Activated CD4-positive, CD25-positive, alpha-beta regulatory T cell treated with anti-CD3 and anti-CD28 coated beads, Interleukin-2, amount 50 U/mL, for 24 hours (primary cell): ENCODE measurements around the gene ETFBKMT.
A peak's percentile ranks its signal among the peaks of the same experiment; 100 is the strongest.

Experiments used
- ATAC-seq, 2 donors: fragments of 150-1000 bp; cut with Tn5 transposase; one replicate each; pipeline ENCODE4 v1.10.0; 2021; ENCODE audit warnings: mild to moderate bottlenecking in 1 of 2, moderate library complexity in 1 of 2

ETFBKMT gene, protein sequence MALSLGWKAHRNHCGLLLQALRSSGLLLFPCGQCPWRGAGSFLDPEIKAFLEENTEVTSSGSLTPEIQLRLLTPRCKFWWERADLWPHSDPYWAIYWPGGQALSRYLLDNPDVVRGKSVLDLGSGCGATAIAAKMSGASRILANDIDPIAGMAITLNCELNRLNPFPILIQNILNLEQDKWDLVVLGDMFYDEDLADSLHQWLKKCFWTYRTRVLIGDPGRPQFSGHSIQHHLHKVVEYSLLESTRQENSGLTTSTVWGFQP

DNA sequence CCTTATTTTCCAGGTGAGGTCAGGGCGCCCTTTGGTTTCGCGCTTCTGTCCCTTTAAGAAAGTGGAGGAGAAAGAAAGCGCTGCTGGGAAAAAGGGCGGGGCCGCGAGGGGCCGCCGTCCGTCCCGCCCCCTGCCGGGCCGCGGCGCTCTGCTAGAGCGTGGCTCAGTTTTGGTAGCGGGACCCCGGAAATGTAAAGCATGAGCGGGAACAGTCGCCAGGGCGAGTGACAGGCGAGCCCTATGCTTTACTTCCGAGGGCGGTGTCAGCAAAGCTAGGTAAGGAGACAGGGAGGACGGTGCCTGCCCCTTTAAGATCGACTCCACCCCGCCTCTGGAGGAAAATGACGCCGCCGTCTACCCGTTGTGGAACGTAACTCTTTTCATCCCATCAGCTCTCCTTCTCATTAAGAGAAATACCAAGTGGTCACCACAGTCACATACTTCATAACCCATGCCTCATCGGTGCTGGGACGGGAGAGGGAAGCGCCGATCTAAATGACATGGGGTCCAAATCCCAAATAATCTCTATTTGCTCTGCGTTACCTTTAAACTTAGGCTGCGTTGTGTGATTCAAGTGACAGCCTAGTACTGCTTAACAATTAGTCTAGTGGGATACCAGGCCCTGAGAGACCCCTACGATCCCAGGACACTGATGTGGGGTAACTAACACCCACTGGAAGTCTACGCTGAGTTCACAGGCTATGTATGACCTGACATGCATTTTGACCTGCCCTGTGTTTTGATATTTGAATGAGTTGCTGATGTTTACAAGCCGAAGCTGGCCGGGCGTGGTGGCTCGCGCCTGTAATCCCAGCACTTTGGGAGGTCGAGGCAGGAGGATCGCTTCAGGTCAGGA lies at the start of gene ETFBKMT:
Gene ETFBKMT (plus strand): TSS at position 602 of the 856 bp plus-strand sequence. CDS start 2,266 bp downstream, outside the sequence.
- peak; percentile 99 to 100 for ATAC-seq

DNA sequence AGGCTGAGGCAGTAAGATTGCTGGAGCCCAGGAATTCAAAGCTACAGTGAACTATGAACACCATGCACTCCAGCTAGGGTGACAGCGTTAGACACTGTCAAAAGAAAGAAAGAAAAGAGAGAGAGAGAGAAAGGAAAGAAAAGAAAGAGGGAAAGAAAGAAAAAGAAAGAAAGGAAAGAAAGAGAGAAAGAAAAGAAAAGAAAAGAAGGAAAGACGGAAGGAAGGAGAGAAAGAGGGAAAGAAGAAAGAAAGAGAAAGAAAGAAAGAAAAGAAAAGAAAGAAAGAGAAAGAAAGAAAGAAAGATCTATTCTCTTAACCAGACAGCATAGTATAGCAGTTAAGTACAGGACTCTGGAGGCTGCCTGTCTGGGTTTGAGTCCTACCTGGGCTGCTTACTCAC lies 46.7 kb upstream of the ETFBKMT start:
- ATAC-seq, result no peak

DNA sequence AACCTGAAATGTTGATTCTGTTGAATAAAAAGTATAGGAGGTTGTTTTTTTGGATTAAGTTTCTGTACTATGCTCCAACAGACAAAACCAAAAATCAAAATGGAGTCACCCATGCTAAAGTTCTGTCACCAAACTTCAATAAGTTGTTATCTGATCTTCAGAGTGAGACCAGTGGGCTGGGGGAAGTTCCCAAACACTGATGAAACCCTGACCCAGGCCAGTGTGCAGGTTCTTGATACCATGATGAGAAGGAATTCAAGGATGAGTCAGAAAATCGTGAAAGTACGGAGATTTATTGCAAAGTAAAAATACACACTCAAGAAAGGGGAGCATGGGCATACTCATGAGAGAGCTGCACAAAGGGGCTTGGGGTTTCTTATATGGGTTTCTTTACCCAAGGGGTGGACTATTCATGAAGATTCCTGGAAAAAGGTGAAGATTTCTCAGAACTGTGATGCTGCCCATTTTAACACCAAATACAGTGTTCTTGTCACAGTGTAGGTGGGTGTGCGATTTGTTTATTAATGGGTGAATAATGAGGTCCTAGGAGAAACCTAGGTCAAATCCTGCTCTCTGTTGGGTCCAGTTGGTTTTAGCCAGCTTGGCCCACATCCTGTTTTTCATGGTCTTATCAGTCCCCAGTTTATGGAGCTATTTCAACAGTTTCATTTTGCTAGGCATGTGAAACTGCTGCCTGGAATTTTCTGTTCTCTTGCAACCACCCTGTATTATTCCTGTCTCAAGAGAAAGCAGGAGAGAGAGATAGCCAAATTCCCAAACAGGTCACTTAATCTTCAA lies 41.1 kb upstream of the ETFBKMT start:
- no peak for ATAC-seq

DNA sequence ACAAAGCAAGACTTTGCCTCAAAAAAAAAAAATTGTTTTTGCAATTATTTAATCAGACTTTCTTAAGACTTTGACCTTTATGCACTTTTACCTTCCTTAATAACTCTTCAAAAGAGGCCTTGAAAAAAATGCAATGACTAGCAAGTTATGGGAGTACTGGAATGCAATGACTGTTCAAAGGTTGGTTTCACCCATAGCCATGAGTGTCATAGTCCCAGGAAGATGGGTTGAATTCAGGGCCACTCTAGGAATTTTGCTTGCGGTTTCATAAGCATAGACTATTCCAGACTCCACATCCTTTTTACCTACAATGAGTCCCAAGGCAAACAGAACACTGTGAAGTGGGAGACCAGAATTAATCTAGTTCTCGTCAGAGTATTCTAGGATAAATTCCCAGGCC lies 39.2 kb upstream of the ETFBKMT start:
- ATAC-seq, result no peak

DNA sequence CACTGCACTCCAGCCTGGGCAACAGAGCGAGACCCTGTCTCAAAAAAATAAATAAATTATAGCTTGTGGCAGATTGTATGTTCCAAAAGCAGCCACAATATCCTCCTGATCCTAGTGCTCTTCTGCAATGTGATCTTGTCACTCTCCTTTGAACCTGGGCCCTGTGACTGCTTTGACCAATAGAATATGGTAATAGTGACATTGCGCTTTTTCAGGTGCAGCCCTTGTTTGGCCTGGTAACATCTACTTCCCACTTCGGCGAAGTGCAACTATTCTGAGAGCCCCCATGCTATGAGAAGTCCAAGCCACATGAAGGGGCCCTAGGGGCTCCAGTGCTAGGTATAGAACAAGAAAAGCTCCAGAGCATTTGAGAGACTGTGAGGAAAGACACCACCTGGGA lies 37.5 kb upstream of the ETFBKMT start:
- no peak for ATAC-seq

DNA sequence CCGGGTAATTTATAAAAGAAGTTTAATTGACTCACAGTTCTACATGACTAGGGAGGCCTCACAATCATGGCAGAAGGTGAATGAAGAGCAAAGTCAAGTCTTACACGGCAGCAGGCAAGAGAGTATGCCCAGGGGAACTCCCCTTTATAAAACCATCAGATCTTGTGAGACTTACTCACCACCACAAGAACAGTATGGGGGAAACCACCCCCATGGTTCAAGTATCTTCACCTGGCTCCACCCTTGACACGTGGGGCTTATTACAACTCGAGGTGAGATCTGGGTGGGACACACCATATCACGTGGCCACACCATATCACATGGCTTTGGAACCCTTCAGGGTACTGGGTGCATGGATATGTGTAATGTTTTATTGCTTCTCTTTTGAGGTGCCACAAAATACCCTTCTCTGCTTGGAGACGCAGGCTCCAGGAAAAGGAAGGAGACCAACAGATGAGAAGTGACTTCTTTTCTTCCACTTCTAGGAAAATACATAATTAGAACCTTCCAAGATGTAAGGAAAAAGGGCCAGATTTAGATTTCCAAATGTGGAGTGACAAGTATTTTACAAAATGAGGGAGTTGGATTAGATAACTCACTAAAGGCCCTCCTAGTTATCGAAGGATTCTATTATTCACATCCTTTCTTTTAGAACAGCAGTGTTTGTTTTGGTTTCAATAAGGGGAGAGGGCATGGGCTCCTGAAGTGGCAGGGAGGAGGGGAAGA lies 33.1 kb upstream of the ETFBKMT start:
- peak; percentile 56 to 58 for ATAC-seq

DNA sequence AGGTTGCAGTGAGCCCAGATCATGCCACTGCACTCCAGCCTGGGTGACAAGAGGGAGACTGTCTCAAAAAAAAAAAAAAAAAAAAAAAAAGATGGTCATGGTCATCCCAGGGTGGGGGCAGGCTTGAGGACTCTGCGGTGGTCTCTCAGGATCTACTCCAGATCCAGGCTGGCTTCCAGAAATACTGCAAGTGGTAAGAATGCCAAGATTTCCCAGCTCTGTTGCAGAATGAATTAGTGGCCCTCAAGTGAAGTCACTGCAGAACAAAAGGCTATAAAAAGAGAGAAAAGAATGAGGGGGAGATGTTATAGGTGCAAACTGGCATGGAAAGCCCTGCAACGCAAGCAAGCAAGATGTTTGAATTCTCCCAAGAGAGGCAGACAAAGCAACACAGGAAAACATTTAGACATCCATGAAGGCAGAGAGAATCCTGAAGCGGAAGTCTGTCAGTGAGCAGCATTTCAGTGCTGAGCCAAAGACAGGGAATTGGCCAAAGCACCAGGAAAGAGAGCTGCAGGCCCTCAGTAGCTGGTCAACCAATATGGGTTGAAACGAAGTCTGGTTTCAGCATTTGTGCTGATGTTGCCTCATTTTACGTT lies 31.9 kb upstream of the ETFBKMT start:
- no peak for ATAC-seq

DNA sequence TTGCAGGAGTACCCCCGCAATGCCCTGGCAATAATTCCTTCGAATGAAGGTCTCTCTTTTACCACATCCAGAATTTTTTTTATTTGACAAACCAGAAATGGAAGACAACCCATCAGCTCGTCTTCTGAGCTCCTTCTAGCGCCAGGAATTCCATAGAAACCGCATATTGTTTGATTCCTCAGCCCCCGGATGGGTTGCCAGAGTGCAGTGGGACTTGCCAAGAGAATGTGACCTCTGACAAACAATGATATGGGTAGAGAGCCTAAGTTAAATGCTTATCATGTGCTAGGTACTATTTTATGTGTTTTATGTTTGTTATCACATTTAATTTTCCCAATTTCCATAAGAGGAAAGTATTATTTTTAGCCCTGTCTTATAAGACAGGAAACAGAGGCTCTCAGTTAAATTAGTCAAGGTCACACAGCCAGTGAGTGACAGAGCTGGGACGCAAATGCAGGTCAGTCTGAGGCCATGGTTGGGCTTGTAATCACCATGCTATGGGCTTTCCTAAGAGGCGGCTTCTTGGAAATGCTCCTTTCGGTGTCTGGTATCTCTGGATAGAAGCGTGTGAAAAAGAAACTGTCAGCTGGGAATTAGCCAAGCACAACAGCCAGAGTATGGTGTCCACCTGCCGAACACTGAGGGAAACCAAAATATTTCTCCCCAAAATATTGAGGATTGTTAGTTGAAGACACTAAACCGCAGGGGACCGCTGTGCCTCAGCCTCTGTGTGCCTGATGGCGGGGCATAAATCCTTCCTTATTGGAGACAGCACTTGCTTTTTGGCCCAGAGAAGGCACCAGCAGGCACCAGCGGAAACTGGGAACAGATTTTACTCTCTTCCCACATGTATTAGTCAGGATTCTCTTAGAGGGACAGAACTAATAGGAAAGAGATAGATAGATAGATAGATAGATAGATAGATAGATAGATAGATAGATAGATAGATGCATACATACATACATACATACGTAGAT lies 29.4 kb upstream of the ETFBKMT start:
- no peak for ATAC-seq

DNA sequence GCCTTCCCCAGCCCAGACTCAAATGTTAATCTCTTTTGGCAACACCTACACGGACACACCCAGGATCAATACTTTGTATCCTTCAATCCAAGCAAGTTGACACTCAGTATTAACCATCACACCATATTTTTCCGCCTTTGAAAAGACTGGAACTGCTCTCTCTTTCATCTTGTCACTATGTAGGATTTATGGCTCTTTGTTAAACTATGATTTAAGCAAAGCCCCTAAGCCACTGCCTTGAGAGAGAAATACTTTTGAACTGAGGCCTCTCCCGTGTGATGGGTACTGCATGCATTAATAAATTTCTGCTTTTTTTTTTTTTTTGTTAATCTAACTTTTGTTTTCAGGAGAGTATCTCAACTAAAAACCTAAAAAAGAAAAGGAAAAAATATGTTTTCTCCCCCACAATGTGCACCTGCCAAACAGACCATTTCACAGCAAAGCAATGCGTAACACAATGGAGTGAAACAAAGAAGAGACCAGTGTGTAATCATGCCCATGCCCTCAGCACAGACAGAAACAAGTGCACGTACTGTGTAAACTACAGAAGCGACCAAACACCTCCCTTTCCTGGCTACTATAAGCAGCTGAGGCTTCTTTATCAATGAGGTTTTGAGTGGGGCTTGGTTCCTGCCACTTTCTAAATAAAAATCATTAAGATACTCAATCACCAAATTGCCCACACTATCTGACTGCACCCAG lies 28.3 kb upstream of the ETFBKMT start:
- ATAC-seq, result no peak

DNA sequence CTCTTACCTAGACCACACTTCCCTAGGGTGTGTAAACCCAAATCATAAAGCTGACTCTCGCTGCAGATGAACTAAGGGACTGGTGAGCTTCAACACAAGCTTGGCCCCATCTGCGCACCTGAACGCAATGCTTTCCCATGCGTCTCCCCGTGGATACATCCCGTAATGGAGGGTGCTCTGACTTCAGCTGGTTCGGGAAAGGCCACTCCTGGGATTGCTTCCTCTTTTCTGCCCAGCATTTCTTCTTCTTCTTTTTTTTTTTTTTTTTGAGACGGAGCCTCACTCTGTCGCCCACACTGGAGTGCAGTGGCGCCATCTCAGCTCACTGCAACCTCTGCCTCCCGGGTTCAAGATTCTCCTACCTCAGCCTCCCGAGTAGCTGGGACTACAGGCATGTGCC lies 27.7 kb upstream of the ETFBKMT start:
- no peak for ATAC-seq

DNA sequence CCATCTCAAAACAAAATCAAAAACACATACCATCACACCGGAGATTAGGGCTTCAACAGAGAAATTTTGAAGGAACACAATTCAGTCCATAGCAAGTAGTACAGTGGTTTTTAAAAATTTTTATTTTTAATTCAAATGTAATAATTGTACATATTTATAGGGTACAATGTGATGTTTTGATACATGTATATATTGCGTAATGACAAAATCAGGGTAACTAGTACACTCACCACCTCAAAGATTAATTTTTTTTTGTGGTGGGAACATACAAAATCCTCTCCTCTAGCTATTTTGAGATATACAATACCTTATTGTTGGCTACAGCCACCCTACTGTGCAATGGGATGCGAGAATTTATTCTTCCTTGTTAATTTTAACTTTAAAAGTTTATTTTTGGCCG lies 26.0 kb upstream of the ETFBKMT start:
- ATAC-seq, result no peak

DNA sequence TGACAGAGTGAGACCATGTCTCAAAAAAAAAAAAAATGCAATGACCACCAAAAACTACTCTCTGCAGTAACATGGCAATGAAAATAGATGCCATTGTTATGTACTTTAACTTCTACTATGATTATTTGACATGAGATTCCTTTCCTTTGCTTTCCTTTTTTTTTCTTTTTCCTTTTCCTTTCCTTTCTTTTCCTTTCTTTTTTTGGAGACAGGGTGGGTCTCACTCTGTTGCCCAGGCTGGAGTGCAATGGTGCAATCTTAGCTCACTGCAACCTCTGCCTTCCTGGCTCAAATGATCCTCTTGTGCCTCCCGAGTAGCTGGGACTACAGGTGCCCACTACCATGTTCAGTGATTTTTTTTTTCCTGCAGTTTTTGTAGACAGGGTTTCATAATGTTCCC lies 24.9 kb upstream of the ETFBKMT start:
- no peak for ATAC-seq

DNA sequence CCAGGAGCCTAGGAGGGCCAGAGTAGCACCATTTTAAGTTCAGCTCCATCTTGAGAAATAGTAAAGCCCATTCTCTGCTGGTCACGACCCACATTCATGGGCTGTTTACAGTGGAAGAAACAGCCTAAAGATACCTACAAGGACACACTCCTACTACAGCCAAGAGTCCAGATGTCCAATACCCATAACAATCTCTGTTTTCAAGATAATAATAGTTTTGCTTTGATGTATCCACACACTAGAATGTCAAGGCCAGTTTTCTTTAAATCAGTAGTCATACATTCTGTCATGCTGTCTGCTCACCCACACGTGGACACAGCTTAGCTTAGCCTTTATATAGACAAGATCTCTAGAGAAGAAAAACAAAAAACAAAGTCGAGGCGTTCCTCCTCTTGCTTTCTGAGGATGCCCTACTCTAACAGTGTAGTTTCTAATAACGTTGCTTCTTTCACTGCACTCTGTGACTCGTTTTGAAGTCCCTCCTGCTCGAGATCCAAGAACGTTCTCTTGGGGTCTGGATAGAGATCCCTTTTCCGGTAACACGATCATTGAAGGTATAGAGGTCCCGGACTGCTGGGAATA lies 17.9 kb upstream of the ETFBKMT start:
- no peak for ATAC-seq

DNA sequence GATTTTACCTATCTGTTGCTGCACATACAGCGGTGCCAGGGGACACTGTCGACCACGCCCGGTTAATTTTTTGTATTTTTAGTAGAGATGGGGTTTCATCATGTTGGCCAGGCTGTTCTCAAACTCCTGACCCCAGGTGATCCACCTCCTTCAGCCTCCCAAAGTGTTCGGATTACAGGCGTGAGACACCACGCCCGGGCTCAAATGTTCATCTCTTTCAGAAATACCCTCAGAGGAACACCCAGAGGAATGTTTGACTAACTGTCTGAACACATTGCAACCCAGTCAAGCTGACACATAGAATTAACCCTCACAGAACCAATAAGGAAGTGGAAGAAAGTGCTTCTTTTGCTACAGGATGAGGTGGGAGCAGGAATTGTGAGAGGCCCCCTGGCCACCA lies 15.0 kb upstream of the ETFBKMT start:
- ATAC-seq, result no peak

DNA sequence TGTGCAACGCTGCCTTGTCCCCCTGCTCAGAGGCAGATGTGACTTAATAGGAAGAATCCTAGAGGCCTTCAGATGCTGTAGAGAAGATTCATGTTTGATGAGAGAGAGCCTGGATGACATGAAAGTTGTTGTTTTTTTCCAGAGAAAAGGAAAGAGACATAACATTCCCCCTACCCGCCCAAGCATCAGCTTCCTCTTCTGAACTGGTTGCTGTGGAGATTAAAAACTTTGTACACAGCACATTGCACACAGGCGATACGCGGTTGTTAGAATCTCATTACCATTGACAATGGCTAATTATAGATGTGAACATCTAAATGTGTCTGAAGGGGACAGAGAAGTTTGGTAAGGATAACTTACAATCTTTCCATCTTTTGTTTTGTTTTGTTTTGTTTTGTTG lies 13.6 kb upstream of the ETFBKMT start:
- no peak for ATAC-seq

DNA sequence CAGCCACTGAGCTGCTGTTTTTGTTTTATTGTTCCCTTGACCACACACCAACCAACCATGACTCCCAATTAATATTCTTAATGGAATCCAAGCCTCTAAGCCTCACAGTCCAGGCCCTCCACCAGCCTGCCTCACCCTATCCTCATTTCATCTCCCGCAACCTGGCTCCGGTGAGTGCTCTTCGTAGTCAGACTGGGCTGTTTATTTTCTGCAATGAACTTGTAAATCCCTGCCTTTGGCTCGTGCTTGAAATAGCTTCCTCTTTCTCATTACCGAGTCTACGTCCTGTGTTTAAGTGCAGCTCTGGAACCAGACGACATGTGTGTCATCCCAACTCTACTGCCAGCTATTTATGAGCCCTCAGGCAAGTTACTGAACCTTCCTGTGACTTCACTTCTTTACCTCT lies 12.4 kb upstream of the ETFBKMT start:
- no peak for ATAC-seq

DNA sequence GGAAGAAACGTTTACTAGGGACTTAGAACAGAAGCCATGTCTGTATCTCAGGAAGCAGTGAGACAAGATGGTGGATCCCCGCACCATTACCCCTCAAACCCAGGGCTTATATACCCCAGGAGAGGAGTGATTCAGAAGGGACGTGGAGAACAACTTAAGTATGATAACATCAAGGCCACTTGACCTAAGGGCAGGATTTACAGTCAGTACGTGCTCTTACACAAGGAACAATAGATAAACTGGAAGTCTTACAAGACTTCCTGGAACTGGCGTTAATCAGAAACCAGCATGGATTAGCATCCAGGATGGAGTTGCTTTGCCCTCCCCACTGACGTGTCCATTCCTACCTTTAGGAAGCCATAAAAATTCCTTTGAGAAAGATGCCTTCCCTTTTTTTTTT lies 8.6 kb upstream of the ETFBKMT start:
- no peak for ATAC-seq

DNA sequence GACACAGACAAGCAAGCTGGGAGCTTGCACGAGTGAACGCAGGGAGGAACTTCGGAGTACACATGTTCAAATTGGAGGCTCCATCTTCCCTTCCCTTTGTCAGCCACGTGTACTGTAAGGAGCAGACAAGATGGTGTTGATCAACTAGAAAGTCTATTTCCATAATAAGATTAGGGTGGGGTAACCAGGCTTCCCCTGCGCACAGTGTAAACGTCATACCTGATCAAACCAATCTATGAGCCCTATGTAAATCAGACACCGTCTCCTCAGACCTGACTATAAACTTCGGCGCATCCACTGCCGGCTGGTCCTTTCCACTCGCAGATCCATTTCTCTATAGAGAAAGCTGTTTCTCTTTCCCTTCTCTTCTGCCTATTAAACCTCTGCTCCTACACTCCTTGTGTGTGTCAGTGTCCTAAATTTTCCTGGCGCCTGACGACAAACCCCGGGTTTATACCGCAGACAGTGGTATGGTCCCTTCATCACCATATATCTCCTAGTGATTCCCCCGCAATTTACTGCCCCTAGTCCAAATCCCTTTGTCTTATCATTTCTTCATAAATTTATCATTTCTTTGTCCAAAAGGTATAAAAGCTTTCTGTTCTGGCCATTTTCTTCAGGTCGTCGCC lies 7.5 kb upstream of the ETFBKMT start:
- no peak for ATAC-seq

DNA sequence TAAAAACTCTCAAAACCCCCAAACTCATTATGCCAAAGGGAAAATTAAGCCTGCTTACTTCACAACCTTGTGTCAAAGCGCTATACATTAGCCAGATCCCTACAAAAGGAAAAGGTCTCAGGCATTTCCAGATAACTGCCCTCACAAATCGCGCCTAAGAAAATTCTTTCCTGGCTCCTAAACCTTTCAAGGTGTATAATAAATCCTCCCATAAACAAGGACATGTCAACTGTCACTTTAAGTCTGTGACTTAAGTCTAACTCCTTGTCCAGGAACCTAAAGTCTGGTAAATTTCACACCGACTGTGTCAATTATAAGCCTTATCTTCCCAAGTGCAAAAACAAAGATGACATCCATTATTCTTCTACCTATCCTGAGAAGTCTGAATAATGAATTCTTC lies 4.3 kb upstream of the ETFBKMT start:
- ATAC-seq, result no peak

DNA sequence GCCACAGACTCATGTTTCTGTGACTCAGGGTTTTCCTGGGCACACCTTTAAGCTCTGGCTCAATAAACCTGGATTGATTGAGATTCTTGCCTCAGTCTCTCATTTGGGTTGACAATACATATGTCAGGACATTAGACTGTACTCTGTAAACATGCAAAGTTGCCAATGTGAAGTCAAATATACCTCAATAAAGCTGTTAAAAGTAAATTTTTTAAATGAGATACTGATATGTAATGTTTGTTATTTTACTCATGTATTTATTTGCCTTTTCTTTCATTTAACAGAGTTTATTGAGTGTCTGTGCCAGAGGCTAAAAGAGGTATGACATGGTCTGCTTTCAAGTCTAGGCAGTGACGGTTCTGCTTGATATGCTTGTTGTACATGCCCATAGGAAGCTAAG lies 3.7 kb upstream of the ETFBKMT start:
- ATAC-seq, result no peak
